IMR-90 (cell line): Measurements from ENCODE around the gene TMEM247. TPM values are rescaled to one million over a fixed set of nuclear protein-coding genes. Genes with fewer than 3 reads are reported as not detected.

ENCODE experiments used
- ATAC-seq: fragments of 200-7000 bp; cut with Tn5 transposase; 2 replicates; pipeline ENCODE4 v1.9.1; 2020; ENCODE audit warnings: low read depth, mild to moderate bottlenecking, moderate library complexity
- BruUV-seq: library from RNA; stranded (reverse); fragments of 400-500 nt; replicated peaks from 2 replicates; lab custom pipeline; 2021; lab: Mats Ljungman, UMichigan
- CTCF ChIA-PET: fragments of 300-600 bp; formaldehyde crosslinking; extraction: SDS; loops from one replicate; lab custom pipeline; 2021; ENCODE audit warnings: antibody characterized with exemption; lab: Yijun Ruan, JAX
- POLR2A ChIA-PET: fragments of 300-600 bp; sonication (Branson Sonifier 250); formaldehyde crosslinking; loops from one replicate; lab custom pipeline; 2022; ENCODE audit warnings: antibody characterized with exemption; ENCODE audit not compliant: unreplicated experiment; lab: Charles Lee
- DNase-seq: peaks from one replicate; pipeline ENCODE4 v3.0.0; 2013
- H2AFZ ChIP-seq: replicated peaks from 2 replicates; pipeline ENCODE3; 2013; ENCODE audit warnings: low read length, mild to moderate bottlenecking; ENCODE audit not compliant: poor library complexity
- H2AK5ac ChIP-seq: 2 replicates; pipeline ENCODE4 v1.6.1; 2013; ENCODE audit warnings: low read depth, low read length, inconsistent platforms
- H2AK9ac ChIP-seq: replicated peaks from 2 replicates; pipeline ENCODE3; 2013; ENCODE audit warnings: mild to moderate bottlenecking, low read depth, low read length, moderate library complexity; ENCODE audit not compliant: poor library complexity
- H2BK120ac ChIP-seq: 2 replicates; pipeline ENCODE4 v1.6.1; 2013; ENCODE audit warnings: low read depth, low read length, inconsistent platforms
- H2BK15ac ChIP-seq: 3 replicates; pipeline ENCODE4 v1.6.1; 2013; ENCODE audit warnings: low read depth, low read length, inconsistent platforms
- H2BK20ac ChIP-seq: 2 replicates; pipeline ENCODE4 v1.6.1; 2013; ENCODE audit warnings: low read depth, mild to moderate bottlenecking, inconsistent platforms, low read length, moderate library complexity
- H2BK5ac ChIP-seq: 2 replicates; pipeline ENCODE4 v1.6.1; 2013; ENCODE audit warnings: mild to moderate bottlenecking, low read depth, low read length, inconsistent platforms; ENCODE audit not compliant: poor library complexity, severe bottlenecking
- H3K14ac ChIP-seq: replicated peaks from 2 replicates; pipeline ENCODE4 v1.6.1; 2013; ENCODE audit warnings: low read depth, low read length, inconsistent platforms
- H3K18ac ChIP-seq: 2 replicates; pipeline ENCODE4 v1.6.1; 2013; ENCODE audit warnings: low read depth, low read length, control low read depth
- H3K23ac ChIP-seq: 2 replicates; pipeline ENCODE4 v1.6.1; 2013; ENCODE audit warnings: low read depth, low read length, inconsistent platforms
- H3K27ac ChIP-seq: 2 replicates; pipeline ENCODE4 v1.5.1; 2013; ENCODE audit warnings: mild to moderate bottlenecking, control low read depth, low read length; ENCODE audit not compliant: insufficient read depth
- H3K27me3 ChIP-seq: 2 replicates; pipeline ENCODE4 v1.6.1; 2013; ENCODE audit warnings: low read length; ENCODE audit not compliant: control insufficient read depth, insufficient read depth
- H3K36me3 ChIP-seq: 2 replicates; pipeline ENCODE4 v1.6.1; 2013; ENCODE audit warnings: low read length, mixed read lengths; ENCODE audit not compliant: control insufficient read depth, insufficient read depth
- H3K4ac ChIP-seq: 2 replicates; pipeline ENCODE4 v1.6.1; 2013; ENCODE audit warnings: low read depth, low read length, inconsistent platforms
- H3K4me1 ChIP-seq: 2 replicates; pipeline ENCODE4 v1.6.1; 2013; ENCODE audit warnings: low read length, mixed read lengths; ENCODE audit not compliant: control insufficient read depth, insufficient read depth
- H3K4me2 ChIP-seq: 2 replicates; pipeline ENCODE4 v1.6.1; 2013; ENCODE audit warnings: low read depth, mild to moderate bottlenecking, control low read depth, low read length, moderate library complexity
- H3K4me3 ChIP-seq: 2 replicates; pipeline ENCODE4 v1.5.1; 2013; ENCODE audit warnings: low read depth, mild to moderate bottlenecking, control low read depth, low read length, moderate library complexity; ENCODE audit not compliant: insufficient read depth
- H3K56ac ChIP-seq: 2 replicates; pipeline ENCODE4 v1.6.1; 2013; ENCODE audit warnings: low read length, inconsistent platforms; ENCODE audit not compliant: insufficient read depth; ENCODE audit errors: extremely low read depth
- H3K79me1 ChIP-seq, 2 experiments: 2 replicates each; pipeline ENCODE4 v1.6.1; 2013; ENCODE audit warnings: low read length in 2 of 2, inconsistent platforms in 1 of 2, low read depth in 1 of 2
- H3K9ac ChIP-seq: 2 replicates; pipeline ENCODE4 v1.6.1; 2013; ENCODE audit warnings: low read depth, low read length, control low read depth
- H3K9me1 ChIP-seq: 2 replicates; pipeline ENCODE4 v1.6.1; 2013; ENCODE audit warnings: low read length, inconsistent platforms; ENCODE audit not compliant: insufficient read depth
- H3K9me3 ChIP-seq: 2 replicates; pipeline ENCODE4 v1.6.1; 2013; ENCODE audit warnings: low read length; ENCODE audit not compliant: control insufficient read depth, insufficient read depth
- H4K20me1 ChIP-seq: 2 replicates; pipeline ENCODE4 v1.6.1; 2013; ENCODE audit warnings: low read length, inconsistent platforms; ENCODE audit not compliant: insufficient read depth
- H4K5ac ChIP-seq: 2 replicates; pipeline ENCODE4 v1.6.1; 2013; ENCODE audit warnings: mild to moderate bottlenecking, low read depth, low read length, control low read depth
- H4K8ac ChIP-seq, 2 experiments: 2 replicates each; pipeline ENCODE4 v1.6.1; 2013; ENCODE audit warnings: low read depth in 2 of 2, low read length in 2 of 2, control low read depth in 1 of 2, inconsistent platforms in 1 of 2
- H4K91ac ChIP-seq: 2 replicates; pipeline ENCODE4 v1.6.1; 2013; ENCODE audit warnings: low read depth, low read length, inconsistent platforms; ENCODE audit not compliant: insufficient read depth
- CEBPB ChIP-seq: IDR thresholded peaks from 2 replicates; pipeline ENCODE4 v1.6.1; 2012; ENCODE audit warnings: low read depth, low read length, improper control_type of control experiment
- CHD1 ChIP-seq: IDR thresholded peaks from 2 replicates; pipeline ENCODE4 v1.6.1; 2012; ENCODE audit warnings: low read depth, low read length, improper control_type of control experiment
- FOS ChIP-seq: fragments of 150-350 bp; IDR thresholded peaks from 2 replicates; pipeline ENCODE4 v1.6.1; 2016; ENCODE audit warnings: low read depth, low read length
- WGBS, 2 experiments: methylation state at CpG; one replicate each; pipeline versions ENCODE4 v1.1.5 to v1.1.7; 2013; ENCODE audit warnings: missing lambda C conversion rate in 2 of 2; ENCODE audit not compliant: insufficient read length in 1 of 2; ENCODE audit errors: extremely low coverage in 2 of 2; 5-methylcytosine and 5-hydroxymethylcytosine counted together
- dilution Hi-C: fragments of 300-500 bp; cut with HindIII; formaldehyde crosslinking; loops from one replicate; pipeline ENCODE4 v1.14.3; 2018; ENCODE audit warnings: low sequenced_read_pairs; ENCODE audit not compliant: unreplicated experiment
- in situ Hi-C: fragments of 300-500 bp; cut with MboI; formaldehyde crosslinking; loops from 3 replicates; pipeline ENCODE4 v1.14.3; 2019; ENCODE audit warnings: low sequenced_read_pairs, inconsistent platforms, mixed read lengths
- intact Hi-C: fragments of 100-400 bp; cut with micrococcal nuclease; formaldehyde crosslinking; loops from 2 replicates; pipeline ENCODE4 v1.10.0; 2022
- polyA plus RNA-seq, 3 experiments: library from polyadenylated mRNA; depleted of rRNA; stranded (reverse); fragments of >200 nt; gene quantifications; 2 replicates each; pipeline ENCODE4 v1.2.3, GENCODE V29; 2012; ENCODE audit warnings: low replicate concordance in 1 of 3
- total RNA-seq: library from RNA; depleted of rRNA; stranded (reverse); fragments of >200 nt; gene quantifications from 2 replicates; pipeline ENCODE4 v1.2.3, GENCODE V29; 2012

Gene TMEM247
- total and polyA plus RNA-seq, 2 of the 4 experiments (the other 2 are of a cell fraction) = not detected

DNA sequence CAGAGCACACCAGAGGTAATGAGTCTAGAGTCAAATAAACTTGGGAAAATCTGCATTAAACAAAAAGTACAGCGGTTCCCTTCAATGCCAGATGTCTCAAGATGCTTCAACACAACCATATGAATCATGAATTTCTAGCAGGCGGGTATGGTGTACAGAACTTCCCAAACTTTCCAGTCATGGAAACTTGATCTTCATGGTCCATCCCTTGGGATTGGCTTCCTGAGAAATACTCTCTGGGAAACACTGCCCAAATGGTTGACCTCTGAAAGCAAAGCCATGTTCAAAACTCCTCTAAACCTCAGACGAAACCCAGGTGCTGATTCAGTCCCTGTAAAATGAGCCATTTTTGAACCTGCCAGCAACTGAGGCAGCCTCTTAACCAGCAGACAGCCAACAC is 16.4 kb upstream of the TMEM247 start:
- Histone ChIP-seq H3K79me1 (0 out of 4 replicates have a peak, but pooled peaks cover 0 to 5% of the 10 kb centered on the region in 2 experiments), H3K27me3 (no peaks in the 10 kb centered on the region), H3K18ac (no peak overlapping the region), H3K36me3 (no peaks in the 10 kb centered on the region), H3K9ac (no peak overlapping the region), H2BK5ac (no peak overlapping the region), H2AK9ac (no peak overlapping the region), H2BK20ac (peak overlapping the region; percentile 62; the same call in 1 of the 2 replicates), H4K91ac (no peak overlapping the region), H3K9me3 (no peaks in the 10 kb centered on the region), H4K20me1 (no peaks in the 10 kb centered on the region), H3K9me1 (0 out of 2 replicates have a peak, but pooled peaks cover 5% of the 10 kb centered on the region), H3K14ac (no peak overlapping the region), H2AFZ (no peak overlapping the region), H2AK5ac (no peak overlapping the region; the same call in 1 of the 2 replicates), H3K23ac (no peak overlapping the region), H3K27ac (no peak overlapping the region), H3K56ac (no peak overlapping the region), H4K8ac (no peak overlapping the region), H2BK15ac (peak overlapping the region; percentile 66; the same call in 1 of the 3 replicates), H3K4ac (peak overlapping the region; percentile 17; the same call in 1 of the 2 replicates), H3K4me1 (peaks cover 15% of the 10 kb centered on the region), H4K5ac (no peak overlapping the region), H2BK120ac (peak overlapping the region; percentile 28; the same call in 1 of the 2 replicates), H3K4me3 (no peak overlapping the region), H3K4me2 (no peak overlapping the region)
- ATAC-seq (peak; percentile 17; the same call in 1 of the 2 replicates), DNase-seq (peak; percentile 75)
- TF ChIP-seq CHD1 = no peak
- no peak for TF ChIP-seq CEBPB
- no peak for TF ChIP-seq FOS
- dilution Hi-C loops (no loop called here), intact Hi-C loops (no loop called here), in situ Hi-C loops (no loop called here)
- POLR2A ChIA-PET = no interaction called here
- no TSS peak for BruUV-seq
- CTCF ChIA-PET = no interaction called here
- 87% methylated on average over 2 of the region's 3 CpGs; no CpG with 5 or more reads in 1 of the 2 experiments for WGBS, 2 experiments
